AG10803 (cell line): Measurements from ENCODE around the gene KPTN.

Experiments used
- DNase-seq: peaks from one replicate; pipeline ENCODE4 v3.0.0; 2010; ENCODE audit warnings: low read depth
- H3K4me3 ChIP-seq: 2 replicates; pipeline ENCODE4 v1.5.1; 2011; ENCODE audit warnings: mild to moderate bottlenecking, low read length, control low read depth
- TF ChIP-seq, protein P1 (sequence below): conservative IDR thresholded peaks from 2 replicates; pipeline ENCODE4 v1.5.1; 2011; ENCODE audit warnings: mild to moderate bottlenecking, low read length, control low read depth, inconsistent platforms

Gene KPTN

DNA sequence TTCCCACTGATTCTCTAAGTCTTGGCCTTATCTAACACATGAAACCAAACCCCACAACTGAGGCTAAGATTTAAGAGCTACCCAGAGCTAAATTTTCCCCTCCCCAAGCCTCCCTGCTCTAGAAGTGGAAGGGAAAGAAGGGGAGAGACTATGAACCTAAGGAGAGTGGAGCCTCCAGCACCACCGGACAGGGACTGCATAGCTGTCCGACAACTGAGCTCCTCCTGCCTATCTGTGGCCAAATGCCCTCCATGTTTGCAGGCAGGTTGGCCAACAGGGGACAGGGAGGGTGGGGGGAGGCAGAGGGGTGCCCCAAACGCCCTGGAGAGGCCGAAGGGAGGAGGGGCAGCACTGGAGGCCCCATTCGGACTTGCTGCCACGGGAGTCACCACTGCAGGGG lies 36.8 kb upstream of the KPTN start:
- TF ChIP-seq, protein P1, sequence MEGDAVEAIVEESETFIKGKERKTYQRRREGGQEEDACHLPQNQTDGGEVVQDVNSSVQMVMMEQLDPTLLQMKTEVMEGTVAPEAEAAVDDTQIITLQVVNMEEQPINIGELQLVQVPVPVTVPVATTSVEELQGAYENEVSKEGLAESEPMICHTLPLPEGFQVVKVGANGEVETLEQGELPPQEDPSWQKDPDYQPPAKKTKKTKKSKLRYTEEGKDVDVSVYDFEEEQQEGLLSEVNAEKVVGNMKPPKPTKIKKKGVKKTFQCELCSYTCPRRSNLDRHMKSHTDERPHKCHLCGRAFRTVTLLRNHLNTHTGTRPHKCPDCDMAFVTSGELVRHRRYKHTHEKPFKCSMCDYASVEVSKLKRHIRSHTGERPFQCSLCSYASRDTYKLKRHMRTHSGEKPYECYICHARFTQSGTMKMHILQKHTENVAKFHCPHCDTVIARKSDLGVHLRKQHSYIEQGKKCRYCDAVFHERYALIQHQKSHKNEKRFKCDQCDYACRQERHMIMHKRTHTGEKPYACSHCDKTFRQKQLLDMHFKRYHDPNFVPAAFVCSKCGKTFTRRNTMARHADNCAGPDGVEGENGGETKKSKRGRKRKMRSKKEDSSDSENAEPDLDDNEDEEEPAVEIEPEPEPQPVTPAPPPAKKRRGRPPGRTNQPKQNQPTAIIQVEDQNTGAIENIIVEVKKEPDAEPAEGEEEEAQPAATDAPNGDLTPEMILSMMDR, result no peak
- H3K4me3 ChIP-seq, result no peak overlapping the region
- DNase-seq, result no peak

DNA sequence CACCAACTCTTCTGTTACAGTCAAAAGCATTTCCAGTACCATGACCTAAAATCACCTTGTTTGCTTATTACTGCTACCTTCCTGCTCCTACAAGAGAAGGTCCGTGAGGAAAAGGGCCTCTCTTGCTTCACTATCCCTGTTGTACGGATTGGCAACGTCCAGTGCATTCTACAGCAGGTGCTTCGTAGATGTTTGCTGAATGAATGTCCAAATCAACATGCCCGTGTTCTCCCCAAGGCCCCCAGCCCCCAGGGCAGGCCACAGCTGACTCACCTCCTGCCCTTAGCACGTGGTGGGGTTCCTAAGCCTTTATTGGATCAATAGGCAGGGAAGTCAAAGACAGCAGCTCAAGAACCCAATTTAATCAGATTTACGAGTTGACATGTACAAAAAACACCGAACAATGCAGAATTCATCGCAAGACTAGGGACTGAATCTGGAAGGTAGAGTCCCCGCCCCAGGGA lies 36.4 kb upstream of the KPTN start:
- H3K4me3 ChIP-seq, result no peak overlapping the region
- no peak for DNase-seq
- TF ChIP-seq, protein P1, result no peak

DNA sequence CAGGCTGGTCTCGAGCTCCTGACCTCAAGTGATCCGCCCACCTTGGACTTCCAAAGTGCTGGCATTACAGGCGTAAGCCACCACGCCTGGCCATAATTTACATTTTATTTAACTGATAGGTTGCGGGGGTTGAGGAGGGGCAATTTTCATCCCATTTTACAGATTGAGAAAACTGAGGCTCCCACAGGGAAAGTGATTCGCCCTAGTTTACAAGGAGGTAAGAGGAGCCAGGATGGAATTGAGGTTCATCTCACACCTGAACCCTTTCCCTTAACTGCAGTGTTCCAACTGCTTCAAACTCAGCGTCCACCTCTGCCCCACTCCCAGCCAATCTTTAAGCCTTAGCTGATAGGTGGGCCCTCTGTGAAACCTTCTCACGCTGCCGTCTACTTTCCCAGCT lies 34.8 kb upstream of the KPTN start:
- no peak for DNase-seq
- no peak overlapping the region for H3K4me3 ChIP-seq
- TF ChIP-seq, protein P1, result no peak

DNA sequence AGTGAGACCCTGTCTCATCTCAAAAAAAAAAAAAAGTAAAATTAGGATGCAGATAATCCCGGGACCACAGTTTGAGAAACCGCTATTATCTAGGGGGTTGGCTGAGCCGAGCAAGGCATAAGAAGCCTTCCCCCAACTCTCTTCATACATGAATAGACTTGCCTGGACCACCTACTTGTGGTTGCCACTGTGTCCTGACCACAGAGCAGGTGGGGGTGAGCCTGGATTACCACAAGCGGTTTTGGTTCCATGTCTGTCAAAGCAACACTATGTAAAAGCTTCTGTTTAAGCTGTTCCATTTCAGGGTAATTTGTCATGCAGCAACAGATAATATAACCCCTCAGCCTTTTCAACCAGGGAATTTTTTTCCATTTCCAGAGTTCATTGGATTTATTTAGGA lies 34.1 kb upstream of the KPTN start:
- DNase-seq, result no peak
- no peak overlapping the region for H3K4me3 ChIP-seq
- TF ChIP-seq, protein P1, result no peak

DNA sequence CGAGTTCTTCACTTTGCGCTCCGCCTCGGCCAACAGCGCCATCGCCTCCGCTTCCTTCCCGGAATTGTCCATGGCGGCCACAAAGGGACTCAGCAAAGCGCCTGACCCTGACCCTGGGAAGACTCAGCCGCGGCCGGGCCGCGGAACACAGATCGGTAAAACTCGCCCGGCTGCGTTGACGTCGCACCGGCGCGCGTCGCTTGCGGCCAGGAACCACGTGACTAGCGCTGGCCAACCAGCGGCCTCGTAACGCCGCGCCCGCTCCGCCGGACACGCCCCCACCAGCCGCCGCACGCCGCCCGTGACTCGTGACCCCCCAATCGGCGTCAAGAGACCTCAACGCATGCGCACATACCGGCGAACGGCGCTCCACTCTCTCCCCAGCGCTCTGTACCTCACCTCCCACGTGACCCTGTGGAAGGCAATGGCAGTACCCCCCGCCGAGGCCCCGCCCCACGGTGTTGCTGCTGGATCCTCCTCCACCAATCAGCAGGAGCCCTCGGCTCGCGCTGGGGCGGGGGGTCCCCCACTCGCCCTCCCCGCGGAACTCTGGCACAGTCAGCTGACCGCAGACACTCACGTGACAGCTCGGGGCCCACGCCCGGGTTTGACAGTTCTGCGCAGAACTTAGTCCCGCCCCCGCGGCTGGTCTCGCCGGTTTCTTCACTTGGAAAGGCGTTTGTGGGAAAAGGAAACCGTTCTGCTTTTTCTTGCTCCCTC lies 31.0 kb upstream of the KPTN start, which contains the start of gene NAPA:
NAPA (minus strand) TSS at position 195 of the 720 bp plus-strand sequence; CDS start at position 72, 123 bp downstream.
- DNase-seq, result peak; percentile 100
- H3K4me3 ChIP-seq, result peak within 1 kb of the TSS; percentile 99
- TF ChIP-seq, protein P1, result no peak

DNA sequence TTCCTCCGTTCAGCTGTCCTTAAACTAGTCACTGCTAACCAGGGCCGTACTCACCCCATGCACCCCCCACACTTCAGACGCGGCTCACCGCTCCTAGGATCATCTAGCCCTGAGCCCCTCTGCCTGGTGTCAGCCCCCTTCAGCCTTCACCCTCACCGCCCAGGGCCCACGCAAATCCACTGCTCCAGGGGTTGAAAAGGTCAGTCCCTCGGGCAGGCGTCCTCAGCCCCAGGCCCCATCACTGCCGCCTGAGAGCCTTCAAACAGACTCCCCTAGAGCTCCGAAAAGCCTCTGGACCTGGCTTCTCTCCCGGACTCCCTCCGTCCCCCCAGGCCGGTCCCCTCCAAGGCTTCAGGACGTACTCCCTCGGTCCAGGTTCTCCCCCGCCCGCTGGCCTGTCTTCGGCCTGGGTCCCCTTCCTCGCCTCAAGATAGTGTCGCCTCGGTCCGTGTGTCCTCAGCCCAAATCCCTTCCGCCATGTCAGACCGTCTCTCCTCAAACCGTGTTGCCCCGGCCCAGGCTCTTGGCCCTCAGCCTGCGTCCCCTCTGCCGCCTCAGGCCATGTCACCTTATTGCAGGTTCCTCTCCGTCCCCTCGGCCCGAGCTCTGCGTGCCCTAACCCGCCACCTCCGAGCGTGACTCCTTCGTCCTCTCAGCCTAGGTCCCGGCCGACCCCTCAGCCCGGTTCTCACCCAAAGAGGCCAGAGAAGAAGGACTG lies 30.3 kb upstream of the KPTN start:
- TF ChIP-seq, protein P1, result no peak
- DNase-seq, result no peak
- H3K4me3 ChIP-seq, result peak overlapping the region; percentile 99

DNA sequence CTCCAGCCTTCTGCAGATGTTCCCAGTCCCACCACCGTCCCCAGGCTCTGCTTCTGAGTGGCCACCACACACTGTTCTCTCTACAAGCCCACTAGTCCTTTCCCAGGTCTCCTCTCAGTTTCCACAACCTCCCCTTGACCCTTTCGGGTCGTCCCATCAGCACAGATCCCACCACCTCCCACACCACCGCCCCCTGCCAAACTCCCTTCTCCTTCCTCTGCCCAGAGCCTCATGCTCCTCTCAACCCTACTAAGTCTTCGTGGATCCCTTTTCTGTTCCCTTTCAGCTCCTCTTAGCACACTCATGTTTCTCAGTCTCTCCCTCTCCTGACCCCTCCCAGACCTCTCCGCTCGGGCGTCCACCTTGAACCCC lies 28.9 kb upstream of the KPTN start:
- no peak for DNase-seq
- TF ChIP-seq, protein P1, result no peak
- H3K4me3 ChIP-seq, result peak overlapping the region; percentile 99
